Measurements from ENCODE around the gene ERN1.

ERN1 gene

DNA sequence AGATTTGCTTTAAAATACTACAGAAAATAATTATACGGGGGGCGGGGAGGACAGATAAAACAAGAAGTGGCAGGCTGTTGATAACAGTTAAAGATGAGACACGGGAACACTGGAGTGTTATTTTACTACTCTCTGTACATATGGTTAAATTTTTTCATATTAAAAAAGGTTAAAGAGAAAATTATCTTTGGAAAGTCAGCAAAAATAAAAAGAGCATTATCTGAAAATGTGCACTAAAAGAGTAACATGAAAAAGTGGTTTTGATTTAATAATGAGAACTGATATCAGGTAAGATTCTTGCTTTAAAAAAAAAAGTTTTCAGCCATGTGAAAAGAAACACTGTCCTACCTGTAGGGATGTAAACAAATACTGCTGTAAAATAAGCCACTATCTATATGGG, 46.9 kb downstream of the ERN1 start:
- DNase-seq, result no peak

DNA sequence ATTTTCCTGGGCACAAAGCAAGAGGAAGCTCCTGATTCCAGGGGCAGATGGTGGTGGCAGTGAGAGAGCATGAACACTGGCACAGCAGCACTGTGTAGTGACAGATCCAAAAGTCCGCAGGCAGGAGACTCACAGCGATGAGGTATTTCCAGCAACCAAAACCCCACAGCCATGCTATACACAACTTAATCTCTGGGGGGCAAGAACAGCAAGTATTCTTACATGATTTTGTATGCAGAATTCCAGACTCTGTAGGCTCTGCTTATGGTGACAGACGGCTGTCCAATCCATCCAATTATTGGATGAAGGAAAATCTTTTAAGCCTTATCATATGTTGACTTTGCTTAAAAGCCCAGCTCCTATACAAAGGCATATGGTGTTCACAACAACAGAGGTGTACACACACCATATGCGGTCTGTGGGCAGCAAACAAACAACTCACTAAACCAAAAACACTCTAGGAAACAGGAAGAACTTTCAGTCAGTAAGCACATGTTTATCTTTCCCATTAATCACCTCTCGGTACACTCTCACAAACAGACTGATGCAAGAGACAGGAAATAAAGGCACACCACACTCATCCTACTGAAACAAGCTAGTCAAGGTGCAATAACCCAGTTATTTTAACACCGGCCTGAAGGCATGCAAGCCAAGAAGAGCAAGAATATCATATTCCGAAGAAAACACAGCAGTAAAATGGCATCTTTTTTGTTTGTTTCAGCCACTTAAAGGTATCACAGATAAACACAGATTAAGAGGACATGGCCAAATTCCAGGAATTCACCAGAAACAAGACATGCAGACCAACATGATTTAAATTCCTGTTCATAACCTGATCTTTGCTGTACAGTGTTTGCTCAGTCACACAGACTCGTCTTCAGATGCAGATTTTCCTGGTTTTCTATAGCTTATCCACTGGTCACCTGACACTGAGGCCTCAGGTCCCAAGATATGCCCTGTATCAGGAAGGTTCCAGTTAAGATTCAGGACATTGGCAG, 47.8 kb downstream of the ERN1 start:
- no peak for DNase-seq

DNA sequence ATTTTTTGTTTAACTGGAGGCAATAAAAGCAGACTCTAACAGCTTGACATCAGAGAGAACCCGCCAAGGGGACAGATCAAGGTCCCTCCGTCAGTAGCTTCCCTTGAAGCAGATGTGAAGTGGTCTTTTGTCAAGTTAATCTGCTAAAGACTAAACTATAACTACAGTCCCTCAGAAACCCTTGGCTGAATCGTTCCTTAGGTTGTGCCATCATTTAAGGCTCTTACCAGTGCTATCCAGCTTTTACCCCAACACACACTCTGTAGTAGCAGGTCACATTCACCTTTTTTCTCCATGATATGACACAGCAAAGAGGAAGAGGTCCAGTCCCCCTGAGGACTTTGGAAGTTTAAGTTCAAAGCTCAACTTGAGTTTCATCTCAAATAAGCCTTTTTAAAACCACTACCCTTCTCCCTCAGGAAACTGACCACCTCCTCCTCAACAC, 49.7 kb downstream of the ERN1 start:
- no peak for DNase-seq

DNA sequence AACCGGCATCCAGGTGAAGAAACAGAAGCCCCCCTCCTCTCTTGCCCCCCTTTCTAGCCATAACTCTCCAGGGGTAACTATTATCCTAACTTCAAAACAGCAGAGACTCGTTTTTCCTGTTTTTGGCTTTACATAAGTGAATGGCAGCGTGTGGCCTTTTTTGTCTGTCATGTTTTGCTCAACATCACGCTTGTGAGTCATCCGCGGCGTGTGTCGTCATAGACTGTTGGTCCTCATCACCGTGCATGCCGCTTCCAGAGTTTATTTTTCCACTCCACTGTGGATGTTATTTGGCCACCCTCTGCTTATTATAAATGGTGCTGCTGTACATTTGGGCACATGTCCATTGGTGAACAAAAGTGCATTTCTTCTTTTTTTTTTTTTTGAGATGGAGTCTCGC, 52.6 kb downstream of the ERN1 start:
- DNase-seq, result no peak

DNA sequence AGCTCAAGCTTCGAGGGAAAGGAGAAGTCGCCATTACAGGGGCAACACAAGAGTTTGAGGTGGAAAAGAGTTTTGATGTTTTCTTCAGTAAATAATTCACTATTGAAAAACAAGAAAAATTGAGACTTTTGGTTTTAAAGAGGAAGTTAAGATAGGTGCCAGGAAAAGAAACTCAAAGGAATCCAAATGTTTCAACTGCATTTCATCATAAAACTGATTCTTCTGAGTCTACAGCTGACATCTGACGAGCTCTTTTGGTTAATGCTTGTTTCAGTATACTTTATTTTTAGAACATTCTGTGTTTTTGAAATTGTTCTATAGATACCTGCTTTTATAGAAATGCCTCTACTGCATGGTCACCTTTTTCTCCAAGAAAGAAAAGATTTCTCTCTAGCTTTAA, 54.0 kb downstream of the ERN1 start:
- no peak for DNase-seq

DNA sequence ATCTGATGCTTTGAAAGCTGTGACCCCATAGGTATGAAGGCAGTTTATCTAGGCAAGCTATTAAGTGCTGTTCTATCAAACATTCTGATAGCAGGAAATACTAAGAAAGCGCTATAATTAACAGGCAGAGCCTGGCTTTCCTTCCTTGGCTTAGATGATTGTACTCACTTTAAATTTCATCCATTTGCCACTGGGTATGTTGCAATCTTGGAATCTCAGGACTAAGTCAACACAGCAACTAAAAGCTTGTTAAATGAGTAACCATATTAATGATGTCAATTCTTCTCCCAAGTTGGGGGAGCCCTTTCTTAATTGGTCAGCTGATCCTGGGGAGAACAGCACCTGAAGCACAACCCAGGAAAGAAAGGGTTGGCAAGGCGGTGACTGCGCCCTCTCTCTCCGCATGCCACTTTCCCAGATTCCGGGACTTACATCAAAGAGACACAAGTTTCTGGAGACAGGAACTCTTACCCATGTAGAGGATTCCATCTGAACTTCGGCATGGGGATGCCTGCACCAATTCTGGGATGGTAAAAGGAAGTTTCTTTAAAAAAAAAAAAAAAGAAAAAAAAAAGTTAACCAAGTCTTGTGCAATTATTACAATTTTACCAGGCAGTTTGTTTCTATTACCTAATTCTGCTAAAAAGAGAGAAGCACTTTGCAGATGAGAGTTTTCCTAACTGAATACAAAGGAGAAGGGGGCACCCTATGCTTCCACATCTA, 55.1 kb downstream of the ERN1 start:
- no peak for DNase-seq

DNA sequence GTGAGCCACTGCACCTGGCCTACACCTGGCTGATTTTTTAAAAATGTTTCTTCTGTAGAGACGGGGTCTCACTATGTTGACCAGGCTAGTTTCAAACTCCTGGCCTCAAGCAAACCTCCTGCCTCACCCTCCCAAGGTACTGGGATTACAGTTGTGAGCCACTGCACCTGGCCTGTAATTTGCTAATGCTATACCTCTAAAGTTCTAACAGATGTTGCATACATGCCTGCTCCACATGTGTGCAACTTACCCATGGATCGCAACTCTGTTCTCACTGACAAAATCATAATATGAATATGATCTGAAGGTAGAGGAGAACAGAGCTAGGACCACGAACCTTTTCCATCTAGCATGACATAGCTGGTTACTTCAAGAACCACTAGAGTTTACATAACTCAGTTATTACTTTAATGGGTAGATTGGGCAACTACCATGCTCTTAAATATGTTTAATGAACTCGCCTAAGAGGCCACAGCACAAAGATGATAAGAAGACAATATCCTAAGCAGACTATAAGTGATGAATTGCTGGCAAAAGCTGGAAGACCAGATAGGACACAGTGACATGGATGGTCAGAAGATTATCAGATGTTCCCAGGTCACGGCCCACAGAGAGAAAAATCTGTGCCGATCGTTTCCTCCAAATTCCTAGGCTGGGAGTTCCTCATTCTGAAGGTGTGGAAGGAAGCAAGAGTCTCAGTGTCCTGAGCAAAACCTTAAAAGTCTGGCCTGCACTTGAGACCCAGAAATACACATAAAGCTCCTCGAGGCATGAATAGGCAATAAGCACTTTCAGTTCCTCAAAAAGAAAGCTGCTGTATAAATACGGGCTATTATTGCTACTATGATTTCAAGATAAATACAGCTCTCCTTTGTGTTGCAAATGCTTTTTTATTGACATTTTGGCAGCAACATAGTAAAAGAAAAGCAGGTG, 55.9 kb downstream of the ERN1 start:
- no peak for DNase-seq

DNA sequence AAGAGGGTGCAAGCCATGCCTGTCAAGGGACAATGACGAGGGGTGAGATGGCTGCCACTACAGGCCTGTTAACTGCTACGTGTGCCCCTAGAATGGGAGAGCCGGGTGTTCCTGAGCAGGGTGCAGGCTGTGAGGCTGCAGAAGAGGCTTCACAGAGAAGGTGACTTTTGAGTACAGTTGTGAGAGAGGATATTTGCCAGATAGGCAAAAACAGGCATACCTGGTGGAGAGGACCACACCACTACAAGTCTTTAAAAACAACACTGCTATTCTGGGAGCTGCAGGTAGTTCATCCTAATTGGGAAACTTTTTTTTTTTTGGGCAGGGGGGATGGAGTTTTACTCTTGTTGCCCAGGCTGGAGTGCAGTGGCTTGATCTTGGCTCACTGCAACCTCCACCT, 58.8 kb downstream of the ERN1 start:
- no peak for DNase-seq

DNA sequence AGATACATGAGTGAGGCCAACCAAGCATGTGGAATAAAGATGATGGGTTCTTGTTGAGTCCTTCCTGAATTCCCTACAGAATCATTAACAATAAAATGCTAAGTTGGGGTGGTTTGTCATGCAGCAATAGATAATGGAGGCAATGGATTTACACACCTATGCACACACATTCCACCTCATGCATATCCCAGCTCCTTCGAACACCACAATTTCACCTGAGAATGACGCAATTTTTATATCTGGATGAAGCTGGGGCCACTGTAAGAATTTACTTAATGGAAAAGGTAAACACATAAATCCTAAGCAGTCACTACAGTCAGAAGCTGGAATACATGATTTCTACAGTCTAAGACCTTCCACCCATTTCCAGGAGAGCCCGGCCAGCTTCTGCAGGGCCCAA, 59.7 kb downstream of the ERN1 start:
- no peak for DNase-seq

DNA sequence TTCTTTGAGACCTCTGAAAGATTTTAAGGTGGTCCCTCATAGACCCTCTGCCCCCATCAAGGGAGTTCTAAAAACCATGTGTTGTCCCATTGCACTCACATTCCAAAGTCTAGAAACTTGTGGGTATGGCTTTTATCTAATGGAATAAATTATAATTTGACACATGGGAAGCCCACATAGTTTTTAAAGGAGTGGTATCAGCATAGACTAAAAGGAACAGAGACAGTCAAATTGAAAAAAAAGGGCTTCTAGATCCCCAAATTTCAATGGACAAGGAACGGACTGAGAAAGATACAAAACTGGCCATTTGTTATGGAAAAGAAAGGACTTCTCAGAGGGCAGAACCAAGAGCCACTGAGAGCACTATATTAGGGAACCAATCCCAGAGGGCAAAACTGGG, 60.8 kb downstream of the ERN1 start:
- DNase-seq, result no peak

DNA sequence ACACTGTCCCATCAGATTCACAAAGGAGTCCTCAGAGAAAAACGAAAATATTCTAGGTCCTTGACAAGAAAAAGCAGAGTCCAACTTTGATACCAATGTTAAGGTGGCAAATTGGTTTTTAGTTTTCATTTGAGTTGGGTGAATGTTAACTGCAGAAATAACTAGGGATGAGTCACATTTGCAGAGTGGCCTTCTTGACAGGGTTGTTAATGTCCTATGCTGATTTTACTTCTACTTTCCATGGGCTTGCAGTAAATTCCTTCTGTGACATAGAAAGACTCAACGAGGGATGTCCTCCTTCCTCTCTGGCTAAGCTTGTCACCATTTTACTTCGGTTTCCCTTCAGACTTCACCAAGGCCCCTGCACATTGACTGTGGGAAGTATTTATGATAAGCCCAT, 62.3 kb downstream of the ERN1 start:
- DNase-seq, result no peak

DNA sequence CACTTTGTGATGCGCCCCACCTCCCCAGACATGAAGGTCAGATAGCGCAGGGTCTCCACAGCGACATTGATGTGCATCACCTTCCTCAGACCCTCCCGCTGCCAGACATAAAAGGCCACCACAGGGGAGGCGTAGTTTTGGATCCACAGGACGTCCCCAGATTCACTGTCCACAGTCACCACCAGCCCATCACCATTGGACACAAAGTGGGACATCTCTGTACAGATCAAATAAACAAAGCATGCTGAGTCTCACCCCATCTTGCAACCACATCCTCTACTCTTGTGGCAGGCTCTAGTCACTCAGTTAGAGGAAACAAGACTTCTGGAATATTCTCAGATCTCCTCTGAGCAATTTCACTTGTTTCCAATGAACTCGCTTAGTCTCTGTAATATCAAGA, 63.2 kb downstream of the ERN1 start:
- DNase-seq, result no peak

DNA sequence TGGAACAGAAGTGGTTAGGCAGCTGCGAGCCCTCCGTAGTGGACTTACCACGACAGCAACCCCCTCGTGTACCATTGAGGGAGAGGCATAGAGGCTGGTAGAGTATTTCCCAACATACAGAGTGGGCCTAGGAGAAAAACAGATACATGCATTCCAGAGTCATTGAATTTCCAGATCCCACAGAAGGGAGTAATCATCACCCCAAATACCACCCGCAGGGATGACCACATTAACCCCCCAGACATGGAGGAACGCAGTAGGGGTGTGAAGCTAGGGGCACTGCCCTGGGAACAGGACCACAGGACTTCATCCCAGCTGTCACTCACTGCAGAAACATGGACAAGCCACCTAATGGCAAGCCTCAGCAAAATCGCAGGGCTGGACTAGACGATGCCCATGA, 64.8 kb downstream of the ERN1 start:
- DNase-seq, result no peak

DNA sequence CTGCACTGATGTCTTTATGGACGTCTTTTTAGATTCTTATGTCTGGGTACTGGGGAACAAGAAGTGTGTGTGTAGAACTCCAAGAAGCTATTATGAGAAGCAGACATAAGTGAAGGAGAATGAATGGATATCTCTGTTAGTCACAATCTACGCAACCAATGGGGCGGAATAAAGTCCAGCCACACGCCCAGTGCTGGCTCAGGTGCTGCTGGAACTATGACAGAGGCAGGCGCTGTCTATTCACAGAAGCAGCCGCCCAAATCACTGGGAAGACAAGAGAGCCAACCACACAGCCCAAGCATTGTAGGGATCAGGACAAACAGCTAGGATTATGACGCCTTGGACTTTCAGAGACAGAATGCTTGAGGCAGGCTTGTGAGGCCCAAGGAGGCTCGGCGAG, 65.6 kb downstream of the ERN1 start:
- no peak for DNase-seq

DNA sequence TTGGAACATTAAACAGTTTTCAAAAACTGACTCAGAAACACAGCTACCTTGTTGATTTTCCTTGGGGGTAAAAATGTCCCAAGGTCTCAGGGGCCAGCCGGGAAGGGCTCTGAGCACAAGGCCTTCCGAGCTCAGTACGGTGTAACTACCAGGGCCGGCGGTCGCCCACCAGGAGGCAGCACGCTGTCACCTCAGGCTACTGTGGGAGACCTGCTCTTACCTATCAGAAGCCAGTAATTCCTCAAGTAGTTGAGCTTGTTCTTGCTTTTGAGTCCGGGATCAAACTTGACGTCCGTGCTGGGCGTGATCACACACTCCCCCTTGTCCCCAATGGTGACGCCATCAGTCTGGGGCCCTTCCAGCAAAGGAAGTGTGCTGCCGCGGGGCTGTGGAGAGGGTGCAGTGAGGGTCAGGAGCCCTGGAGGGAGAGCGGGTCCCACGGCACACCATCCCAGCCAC, 66.1 kb downstream of the ERN1 start:
- DNase-seq, result no peak

DNA sequence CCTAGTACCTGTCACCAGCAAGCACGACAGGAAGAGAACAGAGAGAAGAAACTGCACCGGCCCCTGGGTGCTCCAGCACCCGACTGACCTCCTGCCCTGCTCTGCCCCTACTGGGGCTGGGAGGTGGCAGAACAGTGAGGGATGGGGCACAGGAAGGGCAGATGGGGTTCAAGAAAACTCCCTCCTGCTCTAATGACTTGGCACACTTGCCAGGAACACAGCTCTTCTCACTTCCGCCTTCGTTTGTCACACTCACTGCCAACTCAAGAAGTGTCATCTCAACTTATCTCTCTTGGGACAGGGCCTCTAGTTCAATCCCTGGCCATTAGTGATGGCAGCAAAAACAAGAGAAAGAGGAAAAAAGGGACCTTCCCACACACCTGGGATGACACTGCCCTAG, 66.9 kb downstream of the ERN1 start:
- DNase-seq, result no peak

DNA sequence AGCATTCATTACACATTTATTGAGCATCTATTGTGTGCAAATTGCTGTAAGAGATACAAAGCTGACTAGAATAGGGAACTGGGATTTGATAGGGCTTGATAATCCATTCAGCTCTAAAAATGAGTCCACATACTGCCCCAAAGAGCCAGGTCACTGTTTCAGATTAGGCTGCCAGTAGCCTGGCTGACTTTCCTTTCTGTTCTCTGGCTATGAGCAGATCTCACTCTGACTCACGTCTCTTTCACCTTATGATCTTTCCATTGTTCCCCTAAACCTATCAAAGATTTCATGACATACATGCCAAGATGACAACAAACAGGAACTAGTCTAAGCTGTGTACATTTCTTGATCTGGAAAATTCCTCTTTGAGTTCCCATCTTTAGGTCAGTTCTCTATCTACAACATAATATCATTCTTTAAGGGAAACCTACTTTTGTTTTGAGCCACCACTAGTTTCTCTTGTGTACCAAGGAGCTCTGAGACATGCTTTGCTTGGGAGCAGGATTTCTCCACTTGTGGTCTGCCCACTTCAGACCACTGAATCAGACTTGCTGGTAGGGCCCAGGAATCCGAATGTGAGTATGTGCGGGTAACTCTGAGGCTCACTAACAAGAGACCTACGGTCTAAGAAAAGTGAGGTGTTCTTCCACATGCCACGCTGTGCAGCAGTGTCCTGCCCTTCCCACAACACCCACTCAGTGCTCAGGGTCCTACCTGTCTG, 68.6 kb downstream of the ERN1 start:
- no peak for DNase-seq

DNA sequence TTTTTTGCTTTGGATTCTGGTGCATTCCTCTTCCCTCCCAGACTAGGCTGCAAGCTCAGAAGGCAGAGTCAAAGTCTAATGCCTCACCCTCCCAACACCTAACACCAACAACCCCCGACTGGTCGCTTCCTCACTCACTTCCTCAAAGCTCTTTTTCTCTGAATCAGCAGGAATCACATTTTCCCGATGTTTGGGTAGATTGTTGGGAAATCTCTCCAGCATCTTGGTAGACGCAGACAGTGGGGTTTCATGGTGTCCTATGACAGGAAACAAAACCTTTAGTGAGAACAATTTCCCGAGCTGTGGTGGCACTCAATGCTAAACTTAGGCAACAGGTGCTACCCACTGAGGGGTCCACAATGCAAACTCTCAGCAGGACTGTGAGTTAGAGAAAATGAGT, 69.6 kb downstream of the ERN1 start:
- no peak for DNase-seq

DNA sequence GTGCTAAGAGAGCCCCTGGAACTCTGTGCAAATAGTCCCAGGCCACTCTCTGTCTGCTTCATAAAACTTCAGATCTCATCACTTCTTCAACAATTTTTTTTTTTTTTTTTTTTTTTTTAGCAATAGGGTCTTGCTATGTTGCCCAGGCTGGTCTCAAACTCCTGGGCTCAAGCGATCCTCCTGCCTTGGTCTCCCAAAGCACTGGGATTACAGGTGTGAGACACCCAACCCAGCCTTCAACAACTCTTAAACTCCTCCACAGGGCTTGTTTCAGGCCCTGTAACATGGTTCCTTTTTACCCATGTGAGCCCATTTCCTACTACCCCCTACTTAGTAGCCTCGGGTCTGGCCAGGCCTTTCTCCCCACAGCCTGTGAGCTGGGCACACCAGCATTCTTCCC, 70.2 kb downstream of the ERN1 start:
- no peak for DNase-seq

DNA sequence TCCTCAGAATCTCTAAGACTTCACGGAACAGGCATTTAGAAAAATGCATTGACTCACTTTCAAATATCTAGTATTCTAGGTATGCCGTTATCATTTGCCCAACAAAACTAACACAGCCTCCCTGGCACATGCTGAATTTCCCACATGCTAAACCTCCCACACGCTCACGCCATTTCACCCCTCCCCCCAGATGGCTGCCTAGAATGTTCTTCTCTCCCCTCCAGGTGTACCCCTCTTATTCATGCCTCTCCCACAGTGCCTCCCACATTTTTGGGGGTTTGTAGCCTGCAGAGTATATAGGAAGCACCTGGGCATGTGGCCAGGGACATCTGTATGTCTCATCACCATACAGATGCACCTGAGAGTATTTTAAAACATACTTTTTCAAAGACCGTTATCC, 71.3 kb downstream of the ERN1 start:
- no peak for DNase-seq

DNA sequence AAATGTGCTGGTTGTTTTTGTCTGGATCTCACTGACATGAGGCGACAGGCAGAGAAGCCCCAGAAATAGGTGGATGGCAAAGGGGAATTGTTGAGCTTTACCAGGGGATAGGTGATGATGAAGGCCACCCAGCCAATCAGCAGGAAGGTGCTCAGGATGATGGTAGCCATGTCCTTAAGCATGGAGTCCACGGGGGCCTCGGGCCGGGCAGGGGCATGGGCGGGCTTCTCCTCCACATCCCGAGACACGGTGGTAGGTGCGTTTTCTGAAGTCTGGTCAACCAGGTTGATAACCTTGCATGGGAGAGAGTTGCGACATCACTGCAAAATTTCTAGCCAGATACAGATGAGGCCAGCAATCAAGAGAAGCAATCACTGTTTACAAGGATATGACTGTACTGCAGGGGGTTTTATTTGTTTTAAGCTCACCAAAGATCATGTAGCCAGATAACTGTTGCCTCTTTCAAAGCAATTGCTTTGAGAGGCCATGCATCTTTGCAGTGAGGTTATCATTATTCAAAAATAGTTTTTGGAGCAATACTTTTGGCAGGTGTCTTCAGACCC, 72.2 kb downstream of the ERN1 start:
- no peak for DNase-seq

All from NCI-H1048 (cell line).